ENCODE data around the gene GLT1D1.
"Not testable (repeated sequence)": the region's sequence is repeated elsewhere in the genome, so short reads cannot be mapped to it uniquely, and the experiment has no call there.

The GLT1D1 gene

GRCh38 chr12:128852885-128853599 lies at the start of gene GLT1D1:
Gene GLT1D1 (plus strand): TSS chr12:128853478. CDS start chr12:128853582, 104 bp downstream.
- H3K4me3 ChIP-seq (ENCODE audit: low read length), result peak within 1 kb of the TSS; percentile 74
- no peaks in the 10 kb centered on the region for H3K9me3 ChIP-seq (ENCODE audit: insufficient read depth, low read depth, low read length)
- no peaks in the 10 kb centered on the region for H3K36me3 ChIP-seq (ENCODE audit: insufficient read depth, low read depth, low read length)
- H3K4me1 ChIP-seq (ENCODE audit: insufficient read depth, low read length), result no peaks in the 10 kb centered on the region
- H3K27me3 ChIP-seq (ENCODE audit: insufficient read depth, low read length), result peaks cover 26% of the 10 kb centered on the region
- no peak within 1 kb of the TSS for H3K27ac ChIP-seq (ENCODE audit: low read length)
- H3K9ac ChIP-seq (ENCODE audit: low read depth, low read length), result peak within 1 kb of the TSS; percentile 61; the same call in 1 of the 2 replicates

- Histone ChIP-seq H3K27me3 (ENCODE audit: insufficient read depth, low read length) (no peaks in the 10 kb centered on the region), H3K9ac (ENCODE audit: low read depth, low read length) (no peak overlapping the region), H3K4me1 (ENCODE audit: insufficient read depth, low read length) (no peaks in the 10 kb centered on the region), H3K4me3 (ENCODE audit: low read length) (no peak overlapping the region), H3K36me3 (ENCODE audit: insufficient read depth, low read depth, low read length) (peaks cover 77% of the 10 kb centered on the region), H3K9me3 (ENCODE audit: insufficient read depth, low read depth, low read length) (no peaks in the 10 kb centered on the region; the same call in 1 of the 2 replicates), H3K27ac (ENCODE audit: low read length) (no peak overlapping the region)
Observed at GRCh38 chr12:128803788-128804187, 49.5 kb upstream of the GLT1D1 start.

GRCh38 chr12:128804762-128805161 lies 48.5 kb upstream of the GLT1D1 start:
- Histone ChIP-seq H3K9ac (ENCODE audit: low read depth, low read length) (no peak overlapping the region), H3K4me3 (ENCODE audit: low read length) (no peak overlapping the region), H3K27me3 (ENCODE audit: insufficient read depth, low read length) (no peaks in the 10 kb centered on the region), H3K9me3 (ENCODE audit: insufficient read depth, low read depth, low read length) (no peaks in the 10 kb centered on the region; the same call in 1 of the 2 replicates), H3K4me1 (ENCODE audit: insufficient read depth, low read length) (no peaks in the 10 kb centered on the region), H3K27ac (ENCODE audit: low read length) (no peak overlapping the region), H3K36me3 (ENCODE audit: insufficient read depth, low read depth, low read length) (peaks cover 77% of the 10 kb centered on the region)

- not testable (repeated sequence) for H3K9ac ChIP-seq (ENCODE audit: low read depth, low read length); H3K9me3 ChIP-seq (ENCODE audit: insufficient read depth, low read depth, low read length); H3K27ac ChIP-seq (ENCODE audit: low read length); H3K27me3 ChIP-seq (ENCODE audit: insufficient read depth, low read length); H3K4me3 ChIP-seq (ENCODE audit: low read length); H3K4me1 ChIP-seq (ENCODE audit: insufficient read depth, low read length)
- H3K36me3 ChIP-seq (ENCODE audit: insufficient read depth, low read depth, low read length), result peaks cover 76% of the 10 kb centered on the region
Observed at GRCh38 chr12:128805406-128805805, 47.9 kb upstream of the GLT1D1 start.

- H3K36me3 ChIP-seq (ENCODE audit: insufficient read depth, low read depth, low read length), result peaks cover 65% of the 10 kb centered on the region
- H3K9me3 ChIP-seq (ENCODE audit: insufficient read depth, low read depth, low read length), result no peaks in the 10 kb centered on the region
- no peaks in the 10 kb centered on the region for H3K27me3 ChIP-seq (ENCODE audit: insufficient read depth, low read length)
- no peak overlapping the region for H3K27ac ChIP-seq (ENCODE audit: low read length)
- no peak overlapping the region for H3K9ac ChIP-seq (ENCODE audit: low read depth, low read length)
- H3K4me3 ChIP-seq (ENCODE audit: low read length), result no peak overlapping the region
- no peaks in the 10 kb centered on the region for H3K4me1 ChIP-seq (ENCODE audit: insufficient read depth, low read length)
Observed at GRCh38 chr12:128806573-128806972, 46.7 kb upstream of the GLT1D1 start.

DNA sequence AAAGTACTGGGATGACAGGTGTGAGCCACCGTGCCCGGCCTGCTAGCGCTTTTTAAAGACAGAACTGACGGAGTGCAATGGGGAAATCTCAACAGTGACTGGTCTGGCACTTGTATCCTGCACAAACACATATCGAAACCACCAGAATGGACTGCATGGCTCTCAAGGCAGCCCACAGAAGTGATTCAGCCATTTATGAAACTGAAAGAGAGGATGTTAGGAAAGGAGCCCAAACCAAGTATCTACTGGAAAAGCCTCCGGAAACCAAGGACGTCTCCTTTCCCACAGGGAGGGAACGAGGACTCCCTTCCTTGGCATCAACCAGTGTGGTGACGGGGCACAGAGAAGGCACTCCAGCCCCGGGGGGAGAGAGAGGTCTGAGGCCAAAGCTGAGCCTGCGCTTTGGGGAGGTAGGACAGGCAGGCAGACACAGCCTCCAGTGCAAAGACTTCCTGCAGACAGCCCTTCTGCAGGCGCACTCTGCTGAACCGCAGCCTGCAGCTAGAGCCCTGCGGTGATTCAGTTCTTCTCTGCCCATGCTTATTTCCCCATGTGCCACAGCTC lies 46.0 kb upstream of the GLT1D1 start:
- Histone ChIP-seq H3K4me1 (ENCODE audit: insufficient read depth, low read length) (0 out of 2 replicates have a peak, but pooled peaks cover 2% of the 10 kb centered on the region), H3K4me3 (ENCODE audit: low read length) (no peak overlapping the region), H3K27ac (ENCODE audit: low read length) (no peak overlapping the region), H3K36me3 (ENCODE audit: insufficient read depth, low read depth, low read length) (peaks cover 67% of the 10 kb centered on the region), H3K27me3 (ENCODE audit: insufficient read depth, low read length) (no peaks in the 10 kb centered on the region), H3K9ac (ENCODE audit: low read depth, low read length) (no peak overlapping the region), H3K9me3 (ENCODE audit: insufficient read depth, low read depth, low read length) (no peaks in the 10 kb centered on the region)

DNA sequence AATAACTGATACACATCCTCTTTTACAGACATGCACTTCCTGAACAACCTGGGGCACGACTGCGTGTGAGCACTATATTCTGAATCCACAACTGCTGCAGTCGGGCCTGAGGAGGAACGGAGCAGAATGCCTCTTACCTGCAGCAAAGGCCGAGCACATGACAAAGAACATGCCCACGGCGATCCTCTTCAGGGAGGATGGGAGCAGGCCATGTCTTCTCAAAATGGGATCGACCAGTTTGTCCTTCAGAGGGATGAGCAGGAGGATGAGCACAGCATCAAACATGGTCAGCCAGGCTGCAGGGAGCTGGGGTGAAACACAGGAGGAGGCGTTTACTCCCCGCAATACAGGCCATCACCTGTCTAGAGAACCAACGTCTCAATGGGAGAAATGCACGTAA lies 44.6 kb upstream of the GLT1D1 start:
- no peak overlapping the region for H3K27ac ChIP-seq (ENCODE audit: low read length)
- H3K9ac ChIP-seq (ENCODE audit: low read depth, low read length), result no peak overlapping the region
- no peaks in the 10 kb centered on the region for H3K9me3 ChIP-seq (ENCODE audit: insufficient read depth, low read depth, low read length)
- no peaks in the 10 kb centered on the region for H3K27me3 ChIP-seq (ENCODE audit: insufficient read depth, low read length)
- 0 out of 2 replicates have a peak, but pooled peaks cover 2% of the 10 kb centered on the region for H3K4me1 ChIP-seq (ENCODE audit: insufficient read depth, low read length)
- H3K36me3 ChIP-seq (ENCODE audit: insufficient read depth, low read depth, low read length), result peaks cover 70% of the 10 kb centered on the region
- no peak overlapping the region for H3K4me3 ChIP-seq (ENCODE audit: low read length)

- H3K4me1 ChIP-seq (ENCODE audit: insufficient read depth, low read length), result 0 out of 2 replicates have a peak, but pooled peaks cover 2% of the 10 kb centered on the region
- no peaks in the 10 kb centered on the region for H3K9me3 ChIP-seq (ENCODE audit: insufficient read depth, low read depth, low read length)
- peaks cover 72% of the 10 kb centered on the region for H3K36me3 ChIP-seq (ENCODE audit: insufficient read depth, low read depth, low read length)
- no peak overlapping the region for H3K27ac ChIP-seq (ENCODE audit: low read length)
- no peak overlapping the region for H3K4me3 ChIP-seq (ENCODE audit: low read length)
- no peaks in the 10 kb centered on the region for H3K27me3 ChIP-seq (ENCODE audit: insufficient read depth, low read length)
- no peak overlapping the region for H3K9ac ChIP-seq (ENCODE audit: low read depth, low read length)
Observed at GRCh38 chr12:128810182-128811127, 42.8 kb upstream of the GLT1D1 start.

- 0 out of 2 replicates have a peak, but pooled peaks cover 2% of the 10 kb centered on the region for H3K4me1 ChIP-seq (ENCODE audit: insufficient read depth, low read length)
- H3K27me3 ChIP-seq (ENCODE audit: insufficient read depth, low read length), result no peaks in the 10 kb centered on the region
- H3K9ac ChIP-seq (ENCODE audit: low read depth, low read length), result no peak overlapping the region
- peaks cover 65% of the 10 kb centered on the region for H3K36me3 ChIP-seq (ENCODE audit: insufficient read depth, low read depth, low read length)
- no peaks in the 10 kb centered on the region for H3K9me3 ChIP-seq (ENCODE audit: insufficient read depth, low read depth, low read length)
- H3K4me3 ChIP-seq (ENCODE audit: low read length), result no peak overlapping the region
- no peak overlapping the region for H3K27ac ChIP-seq (ENCODE audit: low read length)
Observed at GRCh38 chr12:128811806-128812205, 41.5 kb upstream of the GLT1D1 start.

DNA sequence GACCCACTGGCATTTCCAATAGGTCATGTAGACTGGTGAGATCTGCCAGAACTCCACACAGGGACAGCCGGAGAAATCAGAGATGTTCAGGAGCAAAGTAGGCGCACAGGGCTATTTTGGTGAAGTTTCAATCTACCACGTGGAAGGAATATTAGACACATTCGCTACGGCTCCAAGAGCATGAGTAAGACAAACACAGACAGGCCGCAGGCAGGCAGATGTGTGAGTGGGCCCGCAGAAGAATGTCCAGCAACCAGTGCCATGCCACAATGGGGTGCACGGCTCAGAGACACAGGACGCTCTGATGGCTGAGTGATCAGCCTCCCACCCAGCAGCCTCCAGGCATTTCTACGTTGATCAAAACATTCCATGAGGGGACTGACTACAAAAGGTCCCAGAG lies 39.9 kb upstream of the GLT1D1 start:
- peaks cover 13% of the 10 kb centered on the region for H3K4me1 ChIP-seq (ENCODE audit: insufficient read depth, low read length)
- H3K27me3 ChIP-seq (ENCODE audit: insufficient read depth, low read length), result no peaks in the 10 kb centered on the region
- no peaks in the 10 kb centered on the region for H3K9me3 ChIP-seq (ENCODE audit: insufficient read depth, low read depth, low read length)
- no peak overlapping the region for H3K9ac ChIP-seq (ENCODE audit: low read depth, low read length)
- peaks cover 52% of the 10 kb centered on the region for H3K36me3 ChIP-seq (ENCODE audit: insufficient read depth, low read depth, low read length)
- no peak overlapping the region for H3K4me3 ChIP-seq (ENCODE audit: low read length)
- H3K27ac ChIP-seq (ENCODE audit: low read length), result no peak overlapping the region

GRCh38 chr12:128813883-128814282 lies 39.4 kb upstream of the GLT1D1 start:
- H3K27ac ChIP-seq (ENCODE audit: low read length), result no peak overlapping the region
- no peak overlapping the region for H3K4me3 ChIP-seq (ENCODE audit: low read length)
- H3K9me3 ChIP-seq (ENCODE audit: insufficient read depth, low read depth, low read length), result no peaks in the 10 kb centered on the region
- no peak overlapping the region for H3K9ac ChIP-seq (ENCODE audit: low read depth, low read length)
- peaks cover 50% of the 10 kb centered on the region for H3K36me3 ChIP-seq (ENCODE audit: insufficient read depth, low read depth, low read length)
- no peaks in the 10 kb centered on the region for H3K27me3 ChIP-seq (ENCODE audit: insufficient read depth, low read length)
- H3K4me1 ChIP-seq (ENCODE audit: insufficient read depth, low read length), result peaks cover 17% of the 10 kb centered on the region

Measured in iPS-20b (cell line).